ENCODE results near the gene MANSC1. TPM values are rescaled to one million over a fixed set of nuclear protein-coding genes. Genes with fewer than 3 reads are reported as not detected.

Gene MANSC1
- total and polyA plus RNA-seq, 2 of the 13 experiments (the other 11 are each of a cell fraction or from before 2014, with no cell fraction given), result 1.9 to 4.2 TPM

DNA sequence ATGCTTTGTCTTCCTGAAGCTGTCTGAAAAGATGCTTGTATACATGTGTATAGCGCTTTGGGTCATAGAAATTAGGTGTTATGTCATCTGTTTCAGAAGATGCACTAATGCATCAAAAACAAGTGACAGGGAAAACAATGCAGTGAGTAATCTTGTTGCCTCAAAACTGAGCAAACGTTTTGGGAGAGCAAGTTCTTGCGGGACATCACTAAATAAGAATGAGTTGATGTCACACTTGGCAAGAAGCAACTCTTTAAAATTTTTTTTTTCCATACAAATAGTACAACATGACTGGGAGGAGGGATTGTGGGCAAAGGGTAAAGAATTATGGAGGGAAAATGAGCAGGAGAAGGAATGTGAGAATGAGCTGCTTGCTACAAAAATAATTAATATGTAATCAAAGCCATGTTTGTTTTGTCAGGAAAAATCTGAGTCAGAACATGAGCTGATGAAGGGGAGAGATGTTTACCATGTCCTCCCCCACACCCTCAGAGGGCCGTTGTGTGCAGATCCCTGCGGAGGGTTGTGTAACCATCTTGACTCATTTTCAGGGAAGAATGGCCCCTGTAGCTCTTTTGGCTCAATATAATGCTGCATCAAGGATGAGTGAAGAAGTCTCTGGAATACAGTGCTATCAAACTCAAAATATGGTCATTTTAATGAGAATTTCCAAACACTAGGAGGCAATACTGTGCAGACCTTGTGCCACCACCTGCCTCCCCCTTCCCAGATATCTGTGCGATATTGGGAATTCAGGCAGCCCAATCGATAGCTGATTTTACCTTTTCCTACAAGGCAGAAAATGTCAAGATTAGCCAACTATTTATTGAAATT, 48.2 kb upstream of the MANSC1 start (continued):
- TF ChIP-seq NR2F1 (CRISPR knock-in tag; IDR thresholded peaks at IDR 0.05) (no peak), ZC3H13 (CRISPR knock-in tag; IDR thresholded peaks at IDR 0.05) (no peak), FOSL2 (CRISPR knock-in tag; IDR thresholded peaks at IDR 0.05) (peak; percentile 96), RCOR2 (CRISPR knock-in tag; IDR thresholded peaks at IDR 0.05) (peak; percentile 86), SUZ12 (IDR thresholded peaks at IDR 0.05; ENCODE audit: low read depth, low read length) (no peak), GATAD1 (CRISPR knock-in tag; IDR thresholded peaks at IDR 0.05) (0 out of 2 replicates have a peak, but pooled peaks have one; percentile 17), TBX2 (CRISPR knock-in tag; IDR thresholded peaks at IDR 0.05; ENCODE audit: borderline replicate concordance) (peak; percentile 89), HOXA3 (CRISPR knock-in tag; IDR thresholded peaks at IDR 0.05) (peak; percentile 53; the same call in 1 of the 2 replicates), GATA4 (IDR thresholded peaks at IDR 0.05; ENCODE audit: borderline replicate concordance, low read depth) (peak; percentile 36; the same call in 1 of the 2 replicates), ZNF468 (CRISPR knock-in tag; IDR thresholded peaks at IDR 0.05) (no peak), MIXL1 (CRISPR knock-in tag; IDR thresholded peaks at IDR 0.05) (peak; percentile 54; the same call in 1 of the 2 replicates), FOXO1 (CRISPR knock-in tag; IDR thresholded peaks at IDR 0.05) (peak; percentile 83), CREM (IDR thresholded peaks at IDR 0.05) (peak; percentile 77), CREM (CRISPR knock-in tag; IDR thresholded peaks at IDR 0.05) (no peak), SIX1 (CRISPR knock-in tag; IDR thresholded peaks at IDR 0.05; ENCODE audit: borderline replicate concordance) (peak; percentile 61; the same call in 1 of the 2 replicates), THAP11 (CRISPR knock-in tag; IDR thresholded peaks at IDR 0.05) (peak; percentile 38; the same call in 1 of the 2 replicates), SALL2 (CRISPR knock-in tag; IDR thresholded peaks at IDR 0.05) (no peak), DPF2 (CRISPR knock-in tag; IDR thresholded peaks at IDR 0.05; ENCODE audit: borderline replicate concordance, low read depth) (0 out of 2 replicates have a peak, but pooled peaks have one; percentile 19), PCBP2 (optimal IDR thresholded peaks at IDR 0.05; ENCODE audit: low read depth, low read length, poor library complexity, severe bottlenecking) (no peak), PLRG1 (conservative IDR thresholded peaks at IDR 0.05) (no peak), DMAP1 (CRISPR knock-in tag; IDR thresholded peaks at IDR 0.05) (no peak; the same call in 1 of the 2 replicates), ZNF614 (CRISPR knock-in tag; IDR thresholded peaks at IDR 0.05; ENCODE audit: borderline replicate concordance) (peak; percentile 14; the same call in 1 of the 2 replicates), ZBTB20 (CRISPR knock-in tag; IDR thresholded peaks at IDR 0.05; ENCODE audit: borderline replicate concordance, low read depth) (peak; percentile 40; the same call in 1 of the 2 replicates)
- TF ChIP-seq, protein P1, sequence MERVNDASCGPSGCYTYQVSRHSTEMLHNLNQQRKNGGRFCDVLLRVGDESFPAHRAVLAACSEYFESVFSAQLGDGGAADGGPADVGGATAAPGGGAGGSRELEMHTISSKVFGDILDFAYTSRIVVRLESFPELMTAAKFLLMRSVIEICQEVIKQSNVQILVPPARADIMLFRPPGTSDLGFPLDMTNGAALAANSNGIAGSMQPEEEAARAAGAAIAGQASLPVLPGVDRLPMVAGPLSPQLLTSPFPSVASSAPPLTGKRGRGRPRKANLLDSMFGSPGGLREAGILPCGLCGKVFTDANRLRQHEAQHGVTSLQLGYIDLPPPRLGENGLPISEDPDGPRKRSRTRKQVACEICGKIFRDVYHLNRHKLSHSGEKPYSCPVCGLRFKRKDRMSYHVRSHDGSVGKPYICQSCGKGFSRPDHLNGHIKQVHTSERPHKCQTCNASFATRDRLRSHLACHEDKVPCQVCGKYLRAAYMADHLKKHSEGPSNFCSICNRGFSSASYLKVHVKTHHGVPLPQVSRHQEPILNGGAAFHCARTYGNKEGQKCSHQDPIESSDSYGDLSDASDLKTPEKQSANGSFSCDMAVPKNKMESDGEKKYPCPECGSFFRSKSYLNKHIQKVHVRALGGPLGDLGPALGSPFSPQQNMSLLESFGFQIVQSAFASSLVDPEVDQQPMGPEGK (CRISPR knock-in tag; IDR thresholded peaks at IDR 0.05), result peak; percentile 84
- TF ChIP-seq, protein P2, sequence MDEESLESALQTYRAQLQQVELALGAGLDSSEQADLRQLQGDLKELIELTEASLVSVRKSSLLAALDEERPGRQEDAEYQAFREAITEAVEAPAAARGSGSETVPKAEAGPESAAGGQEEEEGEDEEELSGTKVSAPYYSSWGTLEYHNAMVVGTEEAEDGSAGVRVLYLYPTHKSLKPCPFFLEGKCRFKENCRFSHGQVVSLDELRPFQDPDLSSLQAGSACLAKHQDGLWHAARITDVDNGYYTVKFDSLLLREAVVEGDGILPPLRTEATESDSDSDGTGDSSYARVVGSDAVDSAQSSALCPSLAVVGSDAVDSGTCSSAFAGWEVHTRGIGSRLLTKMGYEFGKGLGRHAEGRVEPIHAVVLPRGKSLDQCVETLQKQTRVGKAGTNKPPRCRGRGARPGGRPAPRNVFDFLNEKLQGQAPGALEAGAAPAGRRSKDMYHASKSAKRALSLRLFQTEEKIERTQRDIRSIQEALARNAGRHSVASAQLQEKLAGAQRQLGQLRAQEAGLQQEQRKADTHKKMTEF (CRISPR knock-in tag; IDR thresholded peaks at IDR 0.05), result peak; percentile 82
- TF ChIP-seq, protein P3, sequence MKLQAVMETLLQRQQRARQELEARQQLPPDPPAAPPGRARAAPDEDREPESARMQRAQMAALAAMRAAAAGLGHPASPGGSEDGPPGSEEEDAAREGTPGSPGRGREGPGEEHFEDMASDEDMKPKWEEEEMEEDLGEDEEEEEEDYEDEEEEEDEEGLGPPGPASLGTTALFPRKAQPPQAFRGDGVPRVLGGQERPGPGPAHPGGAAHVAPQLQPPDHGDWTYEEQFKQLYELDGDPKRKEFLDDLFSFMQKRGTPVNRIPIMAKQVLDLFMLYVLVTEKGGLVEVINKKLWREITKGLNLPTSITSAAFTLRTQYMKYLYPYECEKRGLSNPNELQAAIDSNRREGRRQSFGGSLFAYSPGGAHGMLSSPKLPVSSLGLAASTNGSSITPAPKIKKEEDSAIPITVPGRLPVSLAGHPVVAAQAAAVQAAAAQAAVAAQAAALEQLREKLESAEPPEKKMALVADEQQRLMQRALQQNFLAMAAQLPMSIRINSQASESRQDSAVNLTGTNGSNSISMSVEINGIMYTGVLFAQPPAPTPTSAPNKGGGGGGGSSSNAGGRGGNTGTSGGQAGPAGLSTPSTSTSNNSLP (IDR thresholded peaks at IDR 0.05; ENCODE audit: low read depth, low read length), result peak; percentile 62

Measured in HepG2 (cell line).